Esophagus squamous epithelium (tissue), 5 donors: ENCODE results near the gene SESN3. TPM values are rescaled to one million over a fixed set of nuclear protein-coding genes. Genes with fewer than 3 reads are reported as not detected.
A peak's percentile ranks its signal among the peaks of the same experiment; 100 is the strongest.

ENCODE experiments used
- DNase-seq: peaks from one replicate; lab custom pipeline; 2025; lab: John Stamatoyannopoulos, UW
- H3K27ac ChIP-seq, 4 donors: fragments of 200-600 bp; sonication (generic); one replicate each; pipeline ENCODE4 v1.5.1; 2016 to 2019; ENCODE audit warnings: mild to moderate bottlenecking in 1 of 4
- H3K27me3 ChIP-seq, 4 donors: fragments of 200-600 bp; sonication (generic); 1 replicate in 3 of 4; 2 replicates in 1 of 4; pipeline versions ENCODE4 v1.5.1 to v1.6.0; 2017 to 2021; ENCODE audit warnings: antibody characterized with exemption in 1 of 4
- H3K36me3 ChIP-seq, 3 donors: fragments of 200-600 bp; sonication (generic); one replicate each; pipeline ENCODE4 v1.5.1; 2016 to 2019
- H3K4me1 ChIP-seq, 3 donors: fragments of 200-600 bp; sonication (generic); one replicate each; pipeline ENCODE4 v1.5.1; 2017 to 2019
- H3K4me3 ChIP-seq, 4 donors: fragments of 200-600 bp; sonication (generic); 1 replicate in 3 of 4; 2 replicates in 1 of 4; pipeline ENCODE4 v1.5.1; 2016 to 2019; ENCODE audit warnings: mild to moderate bottlenecking in 2 of 4, moderate library complexity in 1 of 4
- H3K9me3 ChIP-seq, 3 donors: fragments of 200-600 bp; sonication (generic); one replicate each; pipeline ENCODE4 v1.5.1; 2016 to 2019
- CTCF ChIP-seq, 6 experiments: fragments of 450-650 bp in 4 of 6; fragments of 200-600 bp in 2 of 6; sonication (generic) in 2 of 6; IDR thresholded peaks; one replicate each; pipeline ENCODE4 v1.5.1; 2016 to 2019; ENCODE audit warnings: antibody characterized with exemption in 6 of 6, mild to moderate bottlenecking in 4 of 6, moderate library complexity in 4 of 6
- POLR2A ChIP-seq, 4 donors: fragments of 450-650 bp; IDR thresholded peaks; one replicate each; pipeline ENCODE4 v1.6.1; 2017; ENCODE audit warnings: antibody characterized with exemption in 4 of 4, mild to moderate bottlenecking in 4 of 4, moderate library complexity in 3 of 4
- WGBS, 2 donors: methylation state at CpG; one replicate each; pipeline ENCODE4 v1.1.5; 2018; 5-methylcytosine and 5-hydroxymethylcytosine counted together
- intact Hi-C: fragments of 100-400 bp; cut with DNase I; formaldehyde crosslinking; loops from one replicate; pipeline ENCODE4 v1.15.0; 2022
- total RNA-seq, 4 donors: library from RNA; depleted of rRNA; stranded (reverse); fragments of >200 nt; gene quantifications; one replicate each; pipeline ENCODE4 v1.1.0, GENCODE V29; 2016
- donor health status: DM: yes; HTN: yes; CAD: no.

The SESN3 gene
- total RNA-seq, 4 donors from 2014 or later = 11.3 to 33.7 (median 22.1) TPM

DNA sequence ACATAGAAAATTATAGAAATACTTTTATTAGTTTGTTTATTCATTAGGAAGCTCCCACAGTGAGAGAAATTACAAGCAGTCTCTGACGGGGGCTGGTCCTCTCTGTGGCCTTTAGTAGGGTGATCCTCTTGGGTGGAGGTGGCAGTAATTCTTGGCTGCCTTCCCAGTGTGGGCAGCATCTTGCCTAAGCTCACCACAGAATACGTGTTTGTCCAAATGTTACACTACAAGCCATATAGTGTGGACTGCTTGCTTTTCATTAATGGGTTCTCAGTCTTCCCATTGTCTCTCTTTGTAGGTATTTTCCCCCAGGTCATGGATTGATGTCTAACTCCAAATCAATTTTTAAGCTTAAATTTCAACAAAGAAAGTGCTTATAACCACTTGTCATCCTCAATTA, 98.0 kb downstream of the SESN3 start:
- intact Hi-C loops = no loop called here
- H3K4me1 ChIP-seq = peaks cover 14 to 36% (median 14%) of the 10 kb centered on the region in 3 donors
- DNase-seq = no peak
- H3K9me3 ChIP-seq = no peaks in the 10 kb centered on the region
- no peak overlapping the region for H3K27ac ChIP-seq
- peaks cover 0 to 44% (median 12%) of the 10 kb centered on the region in 3 donors for H3K36me3 ChIP-seq
- WGBS, 2 donors = 44 to 61% methylated on average over 2 of the region's 2 CpGs
- TF ChIP-seq POLR2A (IDR thresholded peaks at IDR 0.05) (no peak), CTCF (IDR thresholded peaks at IDR 0.05) (no peak)
- no peaks in the 10 kb centered on the region for H3K27me3 ChIP-seq
- H3K4me3 ChIP-seq = no peak overlapping the region

GRCh38 chr11:95128602-95129001, 102.4 kb downstream of the SESN3 start:
- DNase-seq = no peak
- Histone ChIP-seq H3K4me3 (no peak overlapping the region), H3K36me3 (peaks cover 0 to 44% (median 12%) of the 10 kb centered on the region in 3 donors), H3K4me1 (peaks cover under 1 to 12% (median under 1%) of the 10 kb centered on the region in 3 donors), H3K27me3 (no peaks in the 10 kb centered on the region), H3K27ac (no peak overlapping the region), H3K9me3 (no peaks in the 10 kb centered on the region)
- 88 to 92% methylated on average over 2 to 3 of the region's 3 CpGs for WGBS, 2 donors
- TF ChIP-seq CTCF (IDR thresholded peaks at IDR 0.05) (no peak), POLR2A (IDR thresholded peaks at IDR 0.05) (no peak)
- intact Hi-C loops = no loop called here

GRCh38 chr11:95123556-95123955, 107.4 kb downstream of the SESN3 start:
- Histone ChIP-seq H3K36me3 (peaks cover 0 to 7% (median 4%) of the 10 kb centered on the region in 3 donors), H3K27me3 (no peaks in the 10 kb centered on the region), H3K27ac (no peak overlapping the region), H3K4me3 (no peak overlapping the region), H3K4me1 (peaks cover 3 to 27% (median 13%) of the 10 kb centered on the region in 3 donors), H3K9me3 (no peaks in the 10 kb centered on the region)
- WGBS, 2 donors = 72 to 77% methylated on average over 3 of the region's 3 CpGs
- intact Hi-C loops = no loop called here
- no peak for TF ChIP-seq POLR2A (IDR thresholded peaks at IDR 0.05)
- no peak for TF ChIP-seq CTCF (IDR thresholded peaks at IDR 0.05)
- no peak for DNase-seq

GRCh38 chr11:95121698-95122097, 109.3 kb downstream of the SESN3 start:
- TF ChIP-seq CTCF (IDR thresholded peaks at IDR 0.05) (no peak), POLR2A (IDR thresholded peaks at IDR 0.05) (no peak)
- intact Hi-C loops = no loop called here
- Histone ChIP-seq H3K27ac (peak overlapping the region in 1 of 4 donors; percentile 72), H3K4me1 (peaks cover 3 to 30% (median 13%) of the 10 kb centered on the region in 3 donors), H3K9me3 (no peaks in the 10 kb centered on the region), H3K4me3 (no peak overlapping the region), H3K27me3 (no peaks in the 10 kb centered on the region), H3K36me3 (no peaks in the 10 kb centered on the region)
- WGBS, 2 donors = 96 to 100% methylated on average over 1 of the region's 1 CpG
- no peak for DNase-seq

- 50 to 67% methylated on average over 1 of the region's 2 CpGs for whole genome bisulfite sequencing, 2 donors
- Histone ChIP-seq H3K4me3 (no peak overlapping the region), H3K4me1 (peaks cover 3 to 30% (median 13%) of the 10 kb centered on the region in 3 donors), H3K36me3 (no peaks in the 10 kb centered on the region), H3K27ac (peak overlapping the region; percentile 42 to 85 (median 74)), H3K9me3 (no peaks in the 10 kb centered on the region), H3K27me3 (no peaks in the 10 kb centered on the region)
- intact Hi-C loops = no loop called here
- TF ChIP-seq POLR2A (IDR thresholded peaks at IDR 0.05) (no peak), CTCF (IDR thresholded peaks at IDR 0.05) (no peak)
- no peak for DNase-seq
Observed at GRCh38 chr11:95119361-95120060, 111.5 kb downstream of the SESN3 start.
